Measurements from ENCODE around the gene SULT1A2.
"Not testable (repeated sequence)": the region's sequence is repeated elsewhere in the genome, so short reads cannot be mapped to it uniquely, and the experiment has no call there.

Gene SULT1A2

GRCh38 chr16:28554634-28555423 is 42.0 kb downstream of the SULT1A2 start:
- no peak for DNase-seq

- DNase-seq = peak; percentile 76 to 95
These were observed 42.8 kb downstream of the SULT1A2 start, which contains the start of gene SGF29 for GRCh38 chr16:28553776-28554633. Gene SGF29, plus strand, starts transcription at chr16:28553920. Its CDS starts 27,150 bp downstream, at chr16:28581070.

- peak in 1 of 2 experiments; percentile 38 for DNase-seq
These were observed 47.5 kb downstream of the SULT1A2 start for GRCh38 chr16:28549301-28549899.

- no peak for DNase-seq
These were observed 48.5 kb downstream of the SULT1A2 start for GRCh38 chr16:28548306-28548802.

- no peak for DNase-seq
These were observed 50.2 kb downstream of the SULT1A2 start for GRCh38 chr16:28546626-28547025.

- DNase-seq = not testable (repeated sequence)
These were observed 50.9 kb downstream of the SULT1A2 start for GRCh38 chr16:28545964-28546363.

- DNase-seq = no peak
These were observed 51.9 kb downstream of the SULT1A2 start for GRCh38 chr16:28544998-28545397.

GRCh38 chr16:28543072-28543471 is 53.8 kb downstream of the SULT1A2 start:
- DNase-seq = peak in 1 of 2 experiments; percentile 46

GRCh38 chr16:28542646-28543045 is 54.2 kb downstream of the SULT1A2 start:
- DNase-seq = no peak

Measured in NCI-H526 (cell line).